Embryonic facial prominence (tissue), 1 donor: ENCODE measurements around the gene SLC25A36.
"Not testable (repeated sequence)": the region's sequence is repeated elsewhere in the genome, so short reads cannot be mapped to it uniquely, and the experiment has no call there.

Experiments
- DNase-seq: peaks from one replicate; pipeline ENCODE4 v3.0.0-alpha.2; 2016; ENCODE audit errors: extremely low spot score

Gene SLC25A36

GRCh38 chr3:140995881-140996280 lies 54.2 kb downstream of the SLC25A36 start:
- peak; percentile 2 for DNase-seq

- peak; percentile 7 for DNase-seq
Measured at GRCh38 chr3:141000027-141000663, 58.5 kb downstream of the SLC25A36 start.

DNA sequence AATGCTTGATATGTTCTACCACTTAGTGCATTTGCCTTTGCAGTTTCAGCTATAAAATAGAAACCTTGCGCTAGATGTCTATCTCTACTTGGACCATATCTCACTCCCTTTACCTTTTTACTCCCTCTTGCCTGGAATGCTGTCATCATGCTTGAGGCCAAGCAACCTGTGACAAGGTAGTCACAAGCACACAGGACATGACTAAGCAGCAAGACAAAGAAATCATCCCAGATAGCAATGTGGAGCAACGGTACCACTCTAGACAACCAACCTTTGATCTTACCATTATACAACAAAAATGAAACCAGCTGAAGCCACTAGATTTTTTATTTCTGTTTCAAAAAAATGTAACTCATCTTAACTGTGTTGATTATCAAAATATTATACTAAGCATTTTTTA lies 59.0 kb downstream of the SLC25A36 start:
- peak; percentile 2 for DNase-seq

DNA sequence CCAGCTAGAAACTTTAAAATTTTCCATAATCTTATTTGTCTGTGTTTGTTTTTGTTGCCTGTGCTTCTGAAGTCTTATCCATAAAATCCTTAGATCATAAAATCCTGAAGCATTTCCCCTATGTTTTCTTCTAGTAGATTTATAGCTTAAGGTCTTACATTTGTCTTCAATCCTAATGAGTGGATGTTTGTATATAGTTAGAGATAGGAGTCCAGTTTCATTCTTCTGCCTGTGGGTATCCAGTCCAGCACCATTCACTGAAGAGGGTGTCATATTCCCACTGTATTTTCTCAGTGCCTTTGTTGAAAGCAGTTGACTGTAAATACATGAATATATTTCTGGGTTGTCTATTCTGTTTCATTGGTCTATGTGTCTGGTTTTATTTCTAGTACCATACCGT lies 64.7 kb downstream of the SLC25A36 start:
- no peak for DNase-seq

DNA sequence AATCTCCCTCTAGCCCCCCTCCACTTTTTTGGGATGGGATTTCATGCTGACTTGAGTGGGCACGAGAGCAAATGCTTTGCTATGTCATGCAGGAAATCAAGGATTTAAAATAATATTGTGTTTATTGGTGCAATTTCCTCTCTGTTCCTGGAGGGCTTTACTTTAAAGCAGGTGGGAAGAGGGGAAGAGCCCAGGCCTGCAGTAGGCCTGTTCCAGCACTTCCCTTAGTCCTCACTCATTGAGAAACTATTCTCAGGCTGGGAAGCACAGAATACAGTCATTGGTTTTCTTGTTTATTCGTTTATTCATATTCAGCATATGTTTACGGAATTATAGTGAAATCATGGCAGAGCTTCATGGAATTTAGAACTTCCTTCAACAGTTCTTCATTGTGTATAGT lies 67.9 kb downstream of the SLC25A36 start:
- no peak for DNase-seq

GRCh38 chr3:141011232-141011996 lies 69.8 kb downstream of the SLC25A36 start:
- no peak for DNase-seq

- no peak for DNase-seq
Measured at GRCh38 chr3:141011997-141012262, 70.3 kb downstream of the SLC25A36 start.

- no peak for DNase-seq
Measured at GRCh38 chr3:141012571-141012970, 70.9 kb downstream of the SLC25A36 start.

GRCh38 chr3:141015481-141015880 lies 73.8 kb downstream of the SLC25A36 start:
- no peak for DNase-seq

DNA sequence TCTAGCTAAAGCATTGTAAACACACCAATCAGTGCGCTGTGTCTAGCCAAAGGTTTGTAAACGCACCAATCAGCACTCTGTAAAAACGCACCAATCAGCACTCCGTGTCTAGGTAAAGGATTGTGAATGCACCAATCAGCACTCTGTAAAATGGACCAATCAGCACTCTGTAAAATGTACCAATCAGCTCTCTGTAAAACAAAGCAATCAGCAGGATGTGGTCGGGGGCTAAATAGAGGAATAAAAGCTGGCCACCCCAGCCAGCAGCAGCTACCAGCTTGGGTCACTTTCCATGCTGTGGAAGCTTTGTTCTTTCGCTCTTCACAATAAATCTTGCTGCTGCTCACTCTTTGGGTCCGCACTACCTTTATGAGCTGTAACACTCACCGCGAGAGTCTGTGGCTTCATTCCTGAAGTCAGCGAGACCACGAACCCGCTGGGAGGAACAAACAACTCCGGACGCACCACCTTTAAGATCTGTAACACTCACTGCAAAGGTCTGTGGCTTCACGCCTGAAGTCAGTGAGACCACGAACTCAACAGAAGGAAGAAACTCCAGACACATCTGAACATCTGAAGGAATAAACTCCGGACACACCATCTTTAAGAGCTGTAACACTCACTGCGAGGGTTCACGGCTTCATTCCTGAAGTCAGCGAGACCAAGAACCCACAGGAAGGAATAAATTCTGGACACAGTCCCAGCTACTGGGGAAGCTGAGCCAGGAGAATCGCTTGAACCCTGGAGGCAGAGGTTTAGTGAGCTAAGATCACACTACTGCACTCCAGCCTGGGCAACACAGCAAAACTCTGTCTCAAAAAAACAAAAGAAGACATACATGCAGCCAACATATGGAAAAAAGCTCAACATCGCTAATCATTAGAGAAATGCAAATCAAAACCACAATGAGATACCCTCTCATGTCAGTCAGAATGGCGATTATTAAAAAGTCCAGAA lies 76.0 kb downstream of the SLC25A36 start:
- DNase-seq, result not testable (repeated sequence)

DNA sequence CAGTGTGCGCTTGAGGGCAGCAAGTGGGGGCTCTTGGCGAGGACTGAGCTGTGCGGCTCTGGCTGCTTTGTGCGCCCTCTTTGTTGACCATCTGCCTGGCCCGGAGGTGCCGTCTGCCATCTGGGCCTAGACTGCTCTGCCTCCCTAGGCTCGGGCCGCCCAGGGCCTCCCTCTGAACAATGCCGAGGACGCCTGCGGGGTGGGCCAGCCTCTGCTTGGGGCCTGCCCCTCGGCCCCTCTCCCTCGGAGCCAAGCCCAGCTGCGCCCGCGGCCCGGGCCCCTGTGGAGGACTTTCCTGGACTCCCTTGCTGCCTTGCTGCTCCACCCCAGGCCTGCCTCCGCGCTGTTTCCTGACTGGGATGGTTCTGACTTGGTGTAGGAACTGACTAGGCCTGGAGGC lies 77.6 kb downstream of the SLC25A36 start:
- no peak for DNase-seq

- DNase-seq, result no peak
Measured at GRCh38 chr3:141020143-141020830, 78.7 kb downstream of the SLC25A36 start.

- no peak for DNase-seq
Measured at GRCh38 chr3:141021261-141021660, 79.6 kb downstream of the SLC25A36 start.
